ENCODE data around the gene CACNA2D4. TPM values are rescaled to one million over a fixed set of nuclear protein-coding genes. Genes with fewer than 3 reads are reported as not detected.

Gene CACNA2D4
- total RNA-seq, 1 experiment from 2014 or later = 1.7 TPM

DNA sequence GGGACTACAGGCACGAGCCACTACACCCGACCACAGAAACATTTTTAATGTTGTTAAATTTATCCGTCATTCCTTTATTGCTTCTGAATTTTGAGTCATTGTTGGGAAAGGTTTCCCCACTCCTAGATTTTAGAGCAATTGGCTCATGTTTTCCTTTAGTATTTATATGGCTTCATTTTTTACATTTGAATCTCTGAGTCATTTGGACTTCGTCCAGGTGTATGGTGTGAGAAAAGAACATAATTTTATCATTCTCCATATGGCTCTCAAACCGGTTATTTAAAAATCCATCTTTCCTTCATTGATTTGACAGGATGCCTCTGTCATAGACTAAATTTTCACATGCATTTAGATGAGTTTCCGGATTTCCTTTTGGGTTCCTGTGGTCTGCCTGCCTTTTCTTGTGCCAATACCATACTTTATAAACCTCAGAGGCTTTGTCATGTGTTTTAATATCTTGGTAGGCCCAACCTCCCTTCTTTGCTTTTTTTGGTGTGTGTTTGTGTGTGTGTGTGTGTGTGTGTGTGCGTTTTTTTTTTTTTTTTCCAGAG lies 67.2 kb downstream of the CACNA2D4 start:
- Histone ChIP-seq H3K36me3 (ENCODE audit: control insufficient read depth in 1 of 2, insufficient read depth in 2 of 2, low read length in 2 of 2) (no peaks in the 10 kb centered on the region), H3K27me3 (ENCODE audit: insufficient read depth, low read length) (no peaks in the 10 kb centered on the region), H3K9ac (ENCODE audit: low read length) (no peak overlapping the region), H3K4me3 (replicated peaks in 1 of 2; ENCODE audit: low read depth in 1 of 2, low read length in 2 of 2) (no peak overlapping the region), H3K4me1 (ENCODE audit: control insufficient read depth in 1 of 2, insufficient read depth in 2 of 2, low read length in 2 of 2) (no peaks in the 10 kb centered on the region), H4K20me1 (ENCODE audit: insufficient read depth) (no peaks in the 10 kb centered on the region), H3K27ac (ENCODE audit: low read depth, low read length) (no peak overlapping the region), H3K9me2 (ENCODE audit: insufficient read depth) (no peaks in the 10 kb centered on the region), H2AFZ (ENCODE audit: low read depth, low read length, poor library complexity, severe bottlenecking) (no peak overlapping the region), H3K4me2 (ENCODE audit: low read length) (no peak overlapping the region), H3K79me2 (ENCODE audit: insufficient read depth, low read length) (no peaks in the 10 kb centered on the region), H3K9me3 (ENCODE audit: control insufficient read depth in 1 of 2, insufficient read depth in 1 of 2, low read depth in 1 of 2, low read length in 2 of 2) (no peaks in the 10 kb centered on the region)
- intact Hi-C loops (cut with micrococcal nuclease) = no loop called here
- no peak for TF ChIP-seq EZH2phosphoT487 (IDR thresholded peaks at IDR 0.05; ENCODE audit: borderline replicate concordance)
- RAD21 ChIA-PET (ENCODE audit: low non-redundant PET in 1 of 2, low total read pairs in 2 of 2, uncharacterized antibody in 2 of 2, unreplicated experiment in 2 of 2) = no interaction called here
- ATAC-seq (no peak), DNase-seq (ENCODE audit: low read depth, low spot score) (no peak)
- CTCF ChIA-PET = no interaction called here
- POLR2A ChIA-PET = no interaction called here
- BruUV-seq (replicated peaks) = no TSS peak

DNA sequence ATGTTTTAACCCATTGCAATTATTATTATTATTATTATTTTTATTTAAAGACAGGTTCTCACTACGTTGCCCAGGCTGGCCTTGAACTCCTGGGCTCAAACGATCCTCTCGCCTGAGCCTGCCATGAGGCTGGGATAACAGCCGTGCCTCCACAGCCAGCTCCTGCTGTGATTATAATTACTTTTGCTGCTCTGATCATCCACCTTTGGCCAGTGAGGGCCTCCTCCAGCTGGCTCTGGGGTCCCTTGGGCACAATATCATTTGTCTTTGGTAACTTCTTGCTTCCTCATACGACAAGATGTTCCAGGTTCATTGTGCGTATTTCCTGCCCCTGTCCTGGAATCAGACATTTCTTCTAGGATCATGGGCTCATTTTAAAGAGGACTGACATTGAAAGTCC lies 69.7 kb downstream of the CACNA2D4 start:
- Histone ChIP-seq H3K9me3 (ENCODE audit: control insufficient read depth in 1 of 2, insufficient read depth in 1 of 2, low read depth in 1 of 2, low read length in 2 of 2) (no peaks in the 10 kb centered on the region), H3K4me3 (replicated peaks in 1 of 2; ENCODE audit: low read depth in 1 of 2, low read length in 2 of 2) (no peak overlapping the region), H4K20me1 (ENCODE audit: insufficient read depth) (no peaks in the 10 kb centered on the region), H3K27ac (ENCODE audit: low read depth, low read length) (no peak overlapping the region), H3K9me2 (ENCODE audit: insufficient read depth) (no peaks in the 10 kb centered on the region), H3K36me3 (ENCODE audit: control insufficient read depth in 1 of 2, insufficient read depth in 2 of 2, low read length in 2 of 2) (no peaks in the 10 kb centered on the region), H3K27me3 (ENCODE audit: insufficient read depth, low read length) (no peaks in the 10 kb centered on the region), H3K79me2 (ENCODE audit: insufficient read depth, low read length) (no peaks in the 10 kb centered on the region), H3K4me1 (ENCODE audit: control insufficient read depth in 1 of 2, insufficient read depth in 2 of 2, low read length in 2 of 2) (no peaks in the 10 kb centered on the region), H2AFZ (ENCODE audit: low read depth, low read length, poor library complexity, severe bottlenecking) (no peak overlapping the region), H3K9ac (ENCODE audit: low read length) (no peak overlapping the region), H3K4me2 (ENCODE audit: low read length) (no peak overlapping the region)
- intact Hi-C loops (cut with micrococcal nuclease) = no loop called here
- ChIA-PET RAD21 (ENCODE audit: low non-redundant PET in 1 of 2, low total read pairs in 2 of 2, uncharacterized antibody in 2 of 2, unreplicated experiment in 2 of 2) (no interaction called here), POLR2A (no interaction called here), CTCF (no interaction called here)
- ATAC-seq = no peak
- no peak for TF ChIP-seq POLR2AphosphoS5 (IDR thresholded peaks at IDR 0.05; ENCODE audit: low read depth, low read length)
- no peak for TF ChIP-seq ELF1 (IDR thresholded peaks at IDR 0.05; ENCODE audit: borderline replicate concordance, low read depth)
- TF ChIP-seq SP1 (IDR thresholded peaks at IDR 0.05; ENCODE audit: low read depth) = no peak
- TF ChIP-seq, protein P1, sequence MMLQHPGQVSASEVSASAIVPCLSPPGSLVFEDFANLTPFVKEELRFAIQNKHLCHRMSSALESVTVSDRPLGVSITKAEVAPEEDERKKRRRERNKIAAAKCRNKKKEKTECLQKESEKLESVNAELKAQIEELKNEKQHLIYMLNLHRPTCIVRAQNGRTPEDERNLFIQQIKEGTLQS (IDR thresholded peaks at IDR 0.05) = no peak
- no peak for TF ChIP-seq FOSL1 (IDR thresholded peaks at IDR 0.05; ENCODE audit: low read depth)
- no peak for TF ChIP-seq SIN3A (IDR thresholded peaks at IDR 0.05; ENCODE audit: low read depth)
- no peak for TF ChIP-seq ZBTB33 (IDR thresholded peaks at IDR 0.05; ENCODE audit: extremely low read depth, insufficient replicate concordance, low read length)
- TF ChIP-seq POLR2A (IDR thresholded peaks at IDR 0.05; ENCODE audit: borderline replicate concordance, extremely low read depth, insufficient read depth, insufficient read length) = no peak
- TF ChIP-seq JUND (IDR thresholded peaks at IDR 0.05) = no peak
- no peak for TF ChIP-seq ZNF274 (IDR thresholded peaks at IDR 0.05; ENCODE audit: low read depth, low read length)
- TF ChIP-seq ZFX (IDR thresholded peaks at IDR 0.05) = no peak
- TF ChIP-seq EGR1 (IDR thresholded peaks at IDR 0.05; ENCODE audit: low read depth) = no peak
- TF ChIP-seq, protein P2, sequence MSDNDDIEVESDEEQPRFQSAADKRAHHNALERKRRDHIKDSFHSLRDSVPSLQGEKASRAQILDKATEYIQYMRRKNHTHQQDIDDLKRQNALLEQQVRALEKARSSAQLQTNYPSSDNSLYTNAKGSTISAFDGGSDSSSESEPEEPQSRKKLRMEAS (IDR thresholded peaks at IDR 0.05) = no peak
- no TSS peak for BruUV-seq (replicated peaks)
- no peak for DNase-seq (ENCODE audit: low read depth, low spot score)
